NCI-H510A treated with DMSO at 0.1 percent for 48 hours (cell line): Measurements from ENCODE around the gene SMIM41.

Experiments used
- DNase-seq: peaks from one replicate; lab custom pipeline; 2025; lab: John Stamatoyannopoulos, UW

The SMIM41 gene

GRCh38 chr12:52147367-52147963 lies 68.0 kb downstream of the SMIM41 start:
- DNase-seq: no peak

- DNase-seq: no peak
Measured at GRCh38 chr12:52147964-52148463, 68.5 kb downstream of the SMIM41 start.

GRCh38 chr12:52148464-52149181 lies 69.1 kb downstream of the SMIM41 start:
- DNase-seq: no peak

DNA sequence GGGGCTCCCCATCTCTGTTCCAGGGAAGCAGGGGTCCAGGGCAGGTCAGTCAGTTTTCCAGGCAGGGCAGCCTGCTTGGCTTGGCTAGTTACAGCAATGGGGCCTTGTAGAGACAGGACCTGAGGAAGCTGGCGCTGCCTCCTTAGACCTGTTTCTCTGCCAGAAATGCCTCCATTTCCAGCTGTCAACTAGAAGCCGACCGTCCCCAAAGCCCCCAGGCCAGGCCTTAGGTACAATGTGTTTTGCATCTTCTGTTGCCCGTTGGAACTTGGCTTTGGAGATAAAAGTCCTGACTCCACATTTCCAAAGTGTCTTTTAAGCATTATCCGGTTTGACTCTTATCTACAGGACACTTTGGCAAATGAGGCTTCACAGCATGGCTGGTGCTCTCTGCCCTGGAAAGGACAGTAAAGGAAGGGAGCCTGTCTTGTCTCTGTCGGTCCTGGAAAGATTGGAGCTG lies 69.7 kb downstream of the SMIM41 start:
- no peak for DNase-seq

DNA sequence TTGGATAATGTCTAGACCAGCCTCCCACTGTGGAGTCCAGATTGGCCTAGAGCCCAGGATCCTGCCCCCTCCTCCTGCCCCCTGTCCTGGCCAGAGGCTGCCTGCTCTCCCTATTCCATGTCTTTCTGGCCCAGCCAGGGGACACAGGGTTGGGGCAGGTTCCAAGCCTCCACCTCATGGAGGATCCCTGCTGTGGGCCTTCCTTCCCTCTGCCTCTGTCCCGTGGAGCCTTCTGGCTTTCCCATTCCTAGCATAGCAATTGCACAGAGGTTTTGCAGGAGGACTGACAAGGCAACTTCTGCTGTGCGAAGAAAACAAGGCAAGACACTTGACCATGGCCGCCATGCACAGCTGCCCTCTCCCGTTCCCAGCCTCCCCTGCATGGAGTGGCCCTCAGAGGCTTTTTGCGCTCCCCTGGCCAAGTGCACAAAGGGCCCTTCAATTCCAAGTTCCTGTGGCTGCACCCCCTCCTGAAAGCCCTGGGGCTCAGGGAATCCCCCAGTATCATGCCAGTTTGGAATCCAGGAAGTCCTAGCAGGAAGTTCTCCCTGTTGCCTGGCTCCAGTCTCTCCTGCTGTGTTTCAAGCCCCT lies 70.2 kb downstream of the SMIM41 start:
- DNase-seq: no peak

DNA sequence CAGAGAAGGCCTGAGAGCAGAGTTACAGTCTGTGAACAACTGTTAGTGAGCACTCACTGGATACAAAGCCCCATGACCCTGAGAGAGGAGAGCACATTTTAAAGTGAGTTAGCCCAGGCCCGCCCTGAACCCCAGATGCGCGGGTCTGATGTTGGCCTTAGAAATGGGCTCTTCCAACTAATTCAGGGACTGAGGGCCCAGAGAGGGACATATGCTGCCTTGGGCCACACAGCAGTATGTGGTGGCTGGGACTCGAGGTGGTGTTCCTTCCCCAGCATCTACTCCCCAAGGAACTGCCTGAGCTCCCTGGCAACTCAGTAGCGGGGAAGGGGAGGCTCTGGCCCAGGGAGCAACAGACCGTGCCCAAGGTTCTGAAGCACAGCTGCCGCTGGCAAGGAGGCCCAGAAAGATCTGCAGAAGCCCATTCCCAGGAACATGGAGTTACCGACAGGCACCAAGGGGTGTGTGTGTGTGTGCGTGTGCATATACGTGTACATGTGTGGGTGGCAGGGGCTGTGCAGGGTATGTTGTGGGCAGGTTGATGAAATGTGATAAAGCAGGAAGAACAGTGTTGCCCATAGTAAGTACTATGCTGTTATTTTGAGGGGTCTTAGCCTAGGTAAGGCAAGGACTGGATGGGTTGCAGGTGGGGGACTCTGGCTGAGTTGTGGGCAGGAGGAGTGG lies 71.8 kb downstream of the SMIM41 start:
- no peak for DNase-seq

- no peak for DNase-seq
Measured at GRCh38 chr12:52151837-52152783, 72.6 kb downstream of the SMIM41 start.

DNA sequence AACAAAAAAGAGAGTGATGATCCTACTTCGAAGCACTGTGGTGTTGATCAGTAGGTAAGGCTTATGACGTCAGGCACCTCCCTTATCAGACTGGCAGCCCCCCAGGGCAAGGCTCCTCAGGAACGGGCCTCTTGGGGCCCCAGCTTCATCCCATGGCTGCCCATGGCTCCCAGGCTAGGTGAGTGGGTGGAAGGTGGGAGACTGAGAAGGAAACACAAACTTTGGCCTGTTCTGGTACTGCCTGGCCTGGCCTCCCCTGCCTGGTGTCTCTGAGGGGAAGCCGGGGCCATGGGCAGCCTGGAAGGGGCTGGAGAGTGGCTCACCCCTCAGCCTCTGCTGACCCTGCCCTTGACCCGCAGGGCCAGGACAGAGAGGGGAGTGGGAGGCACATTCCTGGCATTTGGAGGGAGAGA lies 73.4 kb downstream of the SMIM41 start:
- DNase-seq: no peak

- DNase-seq: no peak
Measured at GRCh38 chr12:52155048-52155868, 75.8 kb downstream of the SMIM41 start.

GRCh38 chr12:52156311-52156710 lies 76.8 kb downstream of the SMIM41 start:
- DNase-seq: no peak

DNA sequence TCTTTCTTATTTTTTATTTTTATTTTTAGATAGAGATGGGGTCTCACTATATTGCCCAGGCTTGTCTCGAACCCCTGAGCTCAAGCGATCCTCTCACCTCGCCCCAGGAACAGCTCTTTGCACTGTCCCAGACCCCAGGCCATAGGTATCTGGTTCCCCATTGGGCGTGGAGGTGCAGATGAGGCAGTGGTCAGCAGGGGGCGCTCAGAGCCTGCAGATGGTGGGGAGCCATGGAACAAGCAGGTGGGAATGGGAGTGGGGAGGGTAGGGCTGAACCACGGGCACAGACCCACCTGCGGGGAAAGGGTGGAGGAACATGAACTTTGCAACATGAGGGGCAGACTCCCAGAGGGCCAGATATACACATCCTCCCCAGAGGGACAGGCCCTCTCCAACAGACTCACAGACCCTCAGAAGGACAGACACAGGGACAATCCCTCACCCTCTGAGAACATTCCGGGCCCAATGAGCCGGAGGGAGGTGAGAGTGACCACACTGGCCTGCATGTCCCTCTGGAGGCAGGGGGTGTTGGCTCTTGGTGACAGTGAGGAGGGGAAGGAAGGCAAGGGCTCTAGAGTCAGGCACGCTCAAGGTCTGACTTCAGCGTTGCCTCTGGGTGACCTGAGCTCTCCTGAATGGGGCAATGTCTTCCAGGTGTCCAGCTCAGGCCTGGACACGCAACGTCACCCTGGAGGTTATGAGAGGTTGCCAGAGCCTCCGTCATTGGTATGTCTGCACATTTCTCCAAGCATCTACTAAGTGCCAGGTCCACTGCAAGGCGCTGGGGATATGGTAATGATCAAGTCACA lies 77.5 kb downstream of the SMIM41 start:
- DNase-seq: peak; percentile 70

- DNase-seq: no peak
Measured at GRCh38 chr12:52157566-52158150, 78.2 kb downstream of the SMIM41 start.
